GM12878 (cell line): ENCODE measurements around the gene RIT2. TPM values are rescaled to one million over a fixed set of nuclear protein-coding genes. Genes with fewer than 3 reads are reported as not detected.

Experiments
- ATAC-seq: fragments of 200-7000 bp; cut with Tn5 transposase; 3 replicates; pipeline ENCODE4 v1.9.1; 2020; ENCODE audit warnings: mild to moderate bottlenecking, moderate library complexity
- BruUV-seq: library from RNA; stranded (reverse); fragments of 400-500 nt; replicated peaks from 2 replicates; lab custom pipeline; 2021; lab: Mats Ljungman, UMichigan
- CTCF ChIA-PET: fragments of 300-600 bp; sonication (Branson Sonifier 250); formaldehyde crosslinking; extraction: SDS; loops from one replicate; lab custom pipeline; 2021; ENCODE audit warnings: inconsistent platforms; lab: Yijun Ruan, JAX
- POLR2A ChIA-PET: fragments of 350-600 bp; formaldehyde crosslinking; extraction: SDS; loops from one replicate; lab custom pipeline; 2021; ENCODE audit warnings: inconsistent platforms; lab: Charles Lee
- RAD21 ChIA-PET: fragments of 300-600 bp; sonication (Branson Sonifier 250); formaldehyde crosslinking; loops from one replicate; lab custom pipeline; 2023; ENCODE audit warnings: antibody characterized with exemption; ENCODE audit not compliant: unreplicated experiment; lab: Charles Lee
- SMC1A ChIA-PET: fragments of 300-600 bp; sonication (Branson Sonifier 250); formaldehyde crosslinking; loops from one replicate; lab custom pipeline; 2023; ENCODE audit not compliant: unreplicated experiment, uncharacterized antibody; lab: Charles Lee
- DNase-seq: peaks from one replicate; pipeline ENCODE4 v3.0.0-alpha.2; 2011; ENCODE audit warnings: low read depth, low spot score
- FAIRE-seq: peaks from 3 replicates; lab custom pipeline; 2011; peaks lifted over from hg19 to GRCh38; lab: Jason Lieb, UNC
- H2AFZ ChIP-seq: 2 replicates; pipeline ENCODE4 v1.6.0; 2011; ENCODE audit warnings: low read depth, low read length, control low read depth; ENCODE audit not compliant: control insufficient read depth
- H3K27ac ChIP-seq: 2 replicates; pipeline ENCODE4 v1.5.1; 2011; ENCODE audit warnings: control low read depth; ENCODE audit not compliant: control insufficient read depth, insufficient read depth
- H3K27me3 ChIP-seq, 2 experiments: replicated peaks in 1 of 2; 2 replicates each; pipeline versions ENCODE4 v1.6.0 to v1.6.1; 2011; ENCODE audit warnings: low read length in 1 of 2; ENCODE audit not compliant: control insufficient read depth in 2 of 2, insufficient read depth in 2 of 2
- H3K36me3 ChIP-seq, 2 experiments: 2 replicates each; pipeline ENCODE4 v1.5.1; 2011; ENCODE audit warnings: low read length in 1 of 2; ENCODE audit not compliant: control insufficient read depth in 2 of 2, insufficient read depth in 2 of 2
- H3K4me1 ChIP-seq: 2 replicates; pipeline ENCODE4 v1.6.1; 2011; ENCODE audit warnings: mild to moderate bottlenecking, low read length, moderate library complexity, mixed read lengths; ENCODE audit not compliant: control insufficient read depth, insufficient read depth
- H3K4me2 ChIP-seq: 2 replicates; pipeline ENCODE4 v1.6.0; 2011; ENCODE audit warnings: control low read depth; ENCODE audit not compliant: control insufficient read depth, insufficient read depth
- H3K4me3 ChIP-seq: fragments of 200-600 bp; sonication (generic); 2 replicates; pipeline ENCODE4 v1.5.1; 2016
- H3K79me2 ChIP-seq: 2 replicates; pipeline ENCODE4 v1.6.0; 2011; ENCODE audit warnings: low read length; ENCODE audit not compliant: control insufficient read depth, insufficient read depth
- H3K9ac ChIP-seq: 2 replicates; pipeline ENCODE4 v1.8.0; 2011; ENCODE audit warnings: low read length, control low read depth, mixed read lengths; ENCODE audit not compliant: control insufficient read depth, insufficient read depth
- H3K9me3 ChIP-seq: replicated peaks from 3 replicates; pipeline ENCODE4 v1.5.1; 2011; ENCODE audit warnings: mild to moderate bottlenecking, low read length; ENCODE audit not compliant: control insufficient read depth, insufficient read depth
- H4K20me1 ChIP-seq: 2 replicates; pipeline ENCODE4 v1.6.0; 2011; ENCODE audit not compliant: control insufficient read depth, insufficient read depth
- GATAD2B ChIP-seq: fragments of 450-650 bp; conservative IDR thresholded peaks from 2 replicates; pipeline ENCODE4 v1.6.1; 2017; ENCODE audit warnings: low read depth, mild to moderate bottlenecking, moderate library complexity
- MAX ChIP-seq: IDR thresholded peaks from 2 replicates; pipeline ENCODE4 v1.6.1; 2012; ENCODE audit warnings: low read depth, low read length, improper control_type of control experiment
- POLR2A ChIP-seq: IDR thresholded peaks from 2 replicates; pipeline ENCODE4 v1.6.1; 2011; ENCODE audit warnings: low read depth, mild to moderate bottlenecking, low read length
- SMC3 ChIP-seq: IDR thresholded peaks from 2 replicates; pipeline ENCODE4 v1.6.1; 2011; ENCODE audit warnings: low read length, improper control_type of control experiment, borderline replicate concordance
- TARDBP ChIP-seq: IDR thresholded peaks from 2 replicates; pipeline ENCODE4 v1.6.1; 2016; ENCODE audit warnings: borderline replicate concordance
- USF2 ChIP-seq: IDR thresholded peaks from 2 replicates; pipeline ENCODE4 v1.6.1; 2011; ENCODE audit warnings: low read depth, low read length, improper control_type of control experiment, borderline replicate concordance
- WGBS: methylation state at CpG from one replicate; pipeline ENCODE4 v1.1.6; 2016; ENCODE audit warnings: low lambda C conversion rate; ENCODE audit not compliant: insufficient replicate concordance, insufficient coverage; ENCODE audit errors: missing lambda C conversion rate; 5-methylcytosine and 5-hydroxymethylcytosine counted together
- in situ Hi-C: fragments of 300-500 bp; cut with MboI; formaldehyde crosslinking; loops from 9 replicates; pipeline ENCODE4 v1.14.3; 2018; ENCODE audit warnings: mixed read lengths
- intact Hi-C: fragments of 100-400 bp; cut with micrococcal nuclease; formaldehyde crosslinking; loops from one replicate; pipeline ENCODE4 v1.14.2; 2022; ENCODE audit not compliant: unreplicated experiment
- polyA plus RNA-seq, 11 experiments: library from polyadenylated mRNA; depleted of rRNA in 4 of 11; unstranded in 6 of 11; stranded (reverse) in 5 of 11; fragments of >200 nt; fragmentation: Nextera tagmentation in 4 of 11; fragmentation: Illumina TruSeq in 1 of 11; extraction: Ambion mirVana in 4 of 11; extraction: Trizol in 1 of 11; gene quantifications; 1 replicate in 1 of 11; 2 replicates in 10 of 11; pipeline versions ENCODE4 v1.2.1 to v1.2.3, GENCODE V29; 2011 to 2016; ENCODE audit warnings: inconsistent platforms in 2 of 11, missing spikeins in 2 of 11, low read depth in 1 of 11
- total RNA-seq, 4 experiments: library from RNA; depleted of rRNA in 3 of 4; stranded (reverse); fragments of >200 nt in 3 of 4; fragmentation: Illumina TruSeq in 1 of 4; extraction: Trizol in 1 of 4; gene quantifications; 2 replicates each; pipeline versions ENCODE4 v1.2.1 to v1.2.3, GENCODE V29; 2013 to 2021

Gene RIT2
- total and polyA plus RNA-seq, 10 of the 15 experiments (the other 5 are each of a cell fraction or from before 2014, with no cell fraction given), result not detected

GRCh38 chr18:43001821-43002220 is 113.7 kb downstream of the RIT2 start:
- ATAC-seq (no peak), FAIRE-seq (no peak), DNase-seq (no peak)
- BruUV-seq, result no TSS peak
- ChIA-PET POLR2A (no interaction called here), SMC1A (no interaction called here), CTCF (interaction anchor here (0.5 to 0.6 kb wide), 2 partner anchors 15 to 47 kb away, joined by 3 to 4 read pairs; no protein-coding TSS in a partner anchor)
- no peaks in the 10 kb centered on the region for H3K27me3 ChIP-seq
- WGBS, result 21% methylated on average over 2 of the region's 2 CpGs
- in situ Hi-C loops, result no loop called here
- H3K36me3 ChIP-seq, result no peaks in the 10 kb centered on the region
- H3K27ac ChIP-seq, result no peak overlapping the region
- H3K9me3 ChIP-seq, result no peaks in the 10 kb centered on the region
- H4K20me1 ChIP-seq, result no peaks in the 10 kb centered on the region
- intact Hi-C loops, result no loop called here
- H3K4me1 ChIP-seq, result no peaks in the 10 kb centered on the region
- H3K4me2 ChIP-seq, result no peak overlapping the region
- H3K9ac ChIP-seq, result no peak overlapping the region
- H3K4me3 ChIP-seq, result no peak overlapping the region
- no peak overlapping the region for H2AFZ ChIP-seq
- TF ChIP-seq MAX (no peak), GATAD2B (no peak), USF2 (no peak)
- TF ChIP-seq, all 136 proteins: peak for 0
- no peaks in the 10 kb centered on the region for H3K79me2 ChIP-seq
- RAD21 ChIA-PET, result no interaction called here

GRCh38 chr18:42996824-42997223 is 118.7 kb downstream of the RIT2 start:
- Histone ChIP-seq H3K27ac (no peak overlapping the region), H3K27me3 (no peaks in the 10 kb centered on the region), H3K4me2 (no peak overlapping the region), H3K4me1 (no peaks in the 10 kb centered on the region), H3K4me3 (no peak overlapping the region), H3K9ac (no peak overlapping the region), H3K9me3 (no peaks in the 10 kb centered on the region), H3K36me3 (no peaks in the 10 kb centered on the region), H2AFZ (no peak overlapping the region), H3K79me2 (no peaks in the 10 kb centered on the region), H4K20me1 (no peaks in the 10 kb centered on the region)
- BruUV-seq, result no TSS peak
- in situ Hi-C loops (no loop called here), intact Hi-C loops (no loop called here)
- FAIRE-seq (no peak), ATAC-seq (no peak), DNase-seq (no peak)
- RAD21 ChIA-PET, result no interaction called here
- POLR2A ChIA-PET, result no interaction called here
- CTCF ChIA-PET, result no interaction called here
- TF ChIP-seq SMC3, result no peak
- TF ChIP-seq POLR2A, result no peak
- TF ChIP-seq TARDBP, result no peak
- SMC1A ChIA-PET, result no interaction called here
